HG03354 (cell line): ENCODE measurements around the gene EXOC4.

ENCODE experiments used
- ATAC-seq: cut with Tn5 transposase; IDR thresholded peaks from one replicate; pipeline ENCODE4 v1.9.1; 2021; ENCODE audit warnings: mild to moderate bottlenecking; ENCODE audit not compliant: unreplicated experiment, poor library complexity, severe bottlenecking

The EXOC4 gene

GRCh38 chr7:133676805-133677370 is 424.0 kb downstream of the EXOC4 start:
- no peak for ATAC-seq

- no peak for ATAC-seq
These were observed 425.4 kb downstream of the EXOC4 start for GRCh38 chr7:133678137-133678814.

DNA sequence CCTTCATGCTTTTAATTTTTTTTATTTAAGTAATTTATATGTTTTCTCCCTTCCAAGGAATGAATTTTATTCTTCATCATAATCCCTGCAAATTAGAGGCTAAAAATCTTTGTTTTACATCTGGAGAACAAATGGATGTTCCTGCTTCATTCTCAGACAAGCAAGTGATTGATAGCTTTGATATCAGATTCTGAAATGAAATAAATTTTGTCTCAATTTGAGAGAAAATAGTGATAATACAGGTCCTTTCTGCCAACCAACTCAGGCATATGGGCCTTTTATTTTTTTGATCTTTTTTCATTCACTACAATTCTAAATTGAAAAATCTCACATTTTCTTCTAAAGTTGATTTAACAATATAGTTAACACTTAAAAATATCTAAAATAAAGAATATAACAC is 427.1 kb downstream of the EXOC4 start:
- no peak for ATAC-seq

- ATAC-seq, result no peak
These were observed 428.7 kb downstream of the EXOC4 start for GRCh38 chr7:133681529-133681928.

DNA sequence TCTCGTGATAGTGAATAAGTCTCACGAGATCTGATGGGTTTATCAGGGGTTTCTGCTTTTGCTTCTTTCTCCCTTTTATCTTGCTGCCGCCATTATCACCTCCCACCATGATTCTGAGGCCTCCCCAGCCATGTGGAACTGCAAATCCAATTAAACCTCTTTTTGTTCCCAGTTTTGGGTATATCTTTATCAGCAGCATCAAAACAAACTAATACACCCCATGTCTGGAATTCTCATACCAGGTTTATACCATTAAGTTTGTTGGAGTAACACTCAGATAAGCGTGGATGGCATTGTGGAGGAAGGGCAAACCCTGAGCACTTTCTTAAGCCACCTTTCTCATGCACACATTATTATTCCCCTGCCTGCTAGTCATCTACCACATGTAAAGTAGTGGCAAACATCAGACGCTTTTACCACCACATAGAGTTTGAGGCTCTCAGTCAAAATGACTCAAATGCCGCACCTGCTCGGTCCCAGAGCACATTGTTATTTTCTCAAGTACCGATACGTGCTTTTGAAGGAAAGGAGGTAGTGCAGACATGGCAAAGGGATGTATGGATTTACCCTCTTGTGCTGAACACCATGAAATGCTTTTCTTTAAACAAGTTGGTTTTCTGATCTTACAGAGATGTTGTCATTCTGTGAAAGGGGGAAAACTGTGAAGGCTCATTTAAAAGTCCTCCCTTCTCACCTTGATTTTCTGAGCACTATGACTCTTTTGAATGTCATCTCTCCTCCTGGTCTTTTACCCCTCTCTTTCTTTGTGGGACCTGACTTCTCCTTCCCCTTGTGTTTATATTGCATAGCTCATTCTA is 429.7 kb downstream of the EXOC4 start:
- ATAC-seq, result no peak

DNA sequence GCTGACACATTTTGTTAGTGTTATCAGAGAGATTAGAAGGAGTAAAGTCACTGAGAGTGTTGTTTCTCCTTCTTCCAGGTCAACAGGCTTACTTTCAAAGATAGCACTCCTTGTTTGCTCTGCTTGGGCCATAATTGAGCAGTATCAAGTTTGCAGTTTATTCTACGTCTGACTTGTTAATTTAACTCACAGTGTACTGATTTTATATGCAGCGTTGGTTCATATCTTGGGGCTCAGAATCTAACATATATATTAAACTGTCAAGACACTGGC is 430.2 kb downstream of the EXOC4 start:
- ATAC-seq, result no peak

DNA sequence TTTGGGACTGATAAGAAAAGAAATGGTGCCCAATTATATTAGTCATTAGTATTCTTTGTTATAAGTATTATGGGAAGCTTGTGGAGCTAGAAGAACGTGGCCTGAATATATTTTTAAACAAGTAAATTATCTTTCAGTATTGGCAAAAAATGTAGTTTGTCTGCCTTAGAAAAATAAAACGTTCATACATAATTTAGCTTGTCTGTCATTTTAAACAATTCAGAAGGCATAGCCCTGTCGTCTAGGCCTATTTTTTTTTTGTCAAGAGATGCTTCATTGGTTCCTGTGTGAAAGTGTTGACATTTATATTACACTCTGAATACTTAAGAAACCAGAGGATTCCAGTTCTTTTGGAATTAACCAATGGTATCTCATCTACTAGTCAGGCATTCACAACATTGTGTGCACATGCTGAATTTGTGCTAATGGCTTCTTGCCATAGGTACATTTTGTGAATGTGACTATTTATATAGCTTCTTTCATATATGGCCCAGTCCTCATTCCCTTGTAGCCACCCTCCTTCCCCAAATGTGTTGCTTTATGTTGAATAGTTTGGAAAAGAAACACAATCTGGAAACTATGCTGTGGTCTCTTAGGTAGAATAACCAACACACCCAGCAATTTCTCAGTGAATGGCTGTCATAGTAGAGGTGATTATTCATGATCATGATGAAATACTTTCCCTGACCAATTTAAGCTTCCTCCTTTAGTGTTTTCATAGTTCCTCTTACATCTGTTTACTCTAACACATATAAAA is 435.8 kb downstream of the EXOC4 start:
- ATAC-seq, result no peak

GRCh38 chr7:133690740-133691139 is 437.9 kb downstream of the EXOC4 start:
- ATAC-seq, result no peak

- no peak for ATAC-seq
These were observed 439.1 kb downstream of the EXOC4 start for GRCh38 chr7:133691727-133692610.

DNA sequence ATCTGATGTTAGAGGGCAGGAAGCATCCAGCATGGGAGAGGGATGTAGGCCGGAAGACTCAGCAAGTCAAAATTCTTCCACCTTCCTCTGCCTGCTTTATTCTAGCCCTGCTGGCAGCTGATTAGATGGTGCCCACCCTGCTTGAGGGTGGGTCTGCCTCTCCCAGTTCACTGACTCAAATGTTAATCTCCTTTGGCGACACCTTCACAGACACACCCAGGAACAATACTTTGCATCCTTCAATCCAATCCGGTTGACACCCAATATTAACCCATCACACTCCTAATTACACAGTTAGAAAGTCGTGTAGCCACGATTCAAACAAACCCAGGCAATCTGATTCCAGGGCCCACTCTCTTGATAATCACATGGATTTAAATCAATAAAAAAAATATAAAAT is 440.4 kb downstream of the EXOC4 start:
- ATAC-seq, result no peak

DNA sequence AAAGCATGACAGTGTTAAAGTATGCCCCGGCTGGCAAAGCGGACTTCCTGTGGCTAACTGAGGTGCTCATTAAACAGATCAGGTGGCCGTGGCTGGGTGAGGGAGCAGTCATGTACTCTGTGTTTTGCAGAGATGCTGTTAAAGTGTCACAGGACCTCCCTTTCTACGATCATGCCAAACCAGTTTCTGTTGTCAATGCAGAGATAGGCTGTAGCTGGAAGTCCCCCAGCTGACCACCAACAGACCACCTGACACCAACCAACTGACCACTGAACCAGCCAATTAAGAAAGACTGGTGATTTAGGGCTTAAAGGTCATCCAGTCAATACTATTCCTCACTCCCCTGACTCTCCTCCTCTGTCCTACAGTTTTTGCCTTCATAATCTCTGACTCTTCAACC is 443.2 kb downstream of the EXOC4 start:
- no peak for ATAC-seq

GRCh38 chr7:133697585-133697984 is 444.7 kb downstream of the EXOC4 start:
- ATAC-seq, result no peak

- ATAC-seq, result no peak
These were observed 445.2 kb downstream of the EXOC4 start for GRCh38 chr7:133698127-133698526.

DNA sequence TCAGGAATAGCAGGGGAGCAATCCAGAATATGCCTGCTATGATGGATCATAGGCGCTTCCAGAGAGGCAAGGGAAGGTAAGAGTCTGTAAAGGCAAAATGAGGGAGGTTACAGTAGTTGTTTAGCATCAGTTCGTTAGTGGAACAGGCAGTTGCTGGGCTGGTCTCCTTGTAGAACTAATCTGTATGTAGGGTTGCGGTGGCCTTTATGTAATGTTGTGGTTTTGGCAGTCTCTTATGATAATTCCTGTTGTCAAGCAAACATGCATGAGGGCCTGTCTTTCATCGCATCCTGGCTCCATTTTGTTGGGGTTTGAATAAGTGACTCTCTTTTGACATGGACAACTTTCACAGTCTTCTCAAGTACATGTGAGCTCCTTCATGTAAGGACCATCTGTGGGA is 446.5 kb downstream of the EXOC4 start:
- no peak for ATAC-seq

DNA sequence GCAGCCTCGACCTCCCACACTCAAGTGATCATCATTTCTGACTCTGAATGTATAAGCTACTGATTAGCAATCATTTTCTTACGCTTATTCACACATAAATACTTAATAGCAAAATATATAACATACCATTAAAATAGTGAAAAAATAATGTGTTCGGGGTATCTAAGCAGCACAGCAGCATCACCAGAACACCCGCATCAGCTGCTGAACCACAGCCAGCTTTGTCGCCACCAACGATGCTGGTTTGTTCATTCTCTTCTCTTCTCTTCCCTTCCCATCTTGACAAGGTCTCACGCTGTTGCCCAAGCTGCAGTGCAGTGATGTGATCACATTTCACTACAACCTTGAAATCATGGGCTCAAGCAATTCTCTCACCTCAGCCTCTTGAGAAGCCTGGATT is 449.2 kb downstream of the EXOC4 start:
- no peak for ATAC-seq

- ATAC-seq, result no peak
These were observed 450.1 kb downstream of the EXOC4 start for GRCh38 chr7:133702960-133703359.

- no peak for ATAC-seq
These were observed 450.7 kb downstream of the EXOC4 start for GRCh38 chr7:133703547-133703946.

GRCh38 chr7:133704453-133704852 is 451.6 kb downstream of the EXOC4 start:
- ATAC-seq, result no peak

- no peak for ATAC-seq
These were observed 452.7 kb downstream of the EXOC4 start for GRCh38 chr7:133705596-133705995.

DNA sequence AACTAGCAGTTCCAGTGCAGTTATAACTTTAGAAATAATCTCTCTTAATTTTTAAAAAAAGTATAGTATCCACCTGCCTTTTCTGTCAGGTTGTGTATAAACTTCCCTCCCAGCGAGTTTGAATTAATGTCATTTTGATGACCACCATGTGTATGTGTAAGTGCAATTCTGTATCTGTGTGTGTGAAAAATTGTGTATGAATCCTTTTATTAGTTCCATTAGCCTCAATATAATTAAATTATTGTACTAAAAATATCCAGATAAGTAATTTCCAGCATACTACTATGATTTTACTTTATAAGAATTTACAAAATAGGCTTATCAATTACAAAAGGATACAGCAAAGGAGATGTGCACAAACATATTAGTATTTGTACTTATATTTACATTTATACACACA is 453.1 kb downstream of the EXOC4 start:
- no peak for ATAC-seq
